ENCODE results near the gene CADPS. TPM values are rescaled to one million over a fixed set of nuclear protein-coding genes. Genes with fewer than 3 reads are reported as not detected.

Gene CADPS
- polyA plus RNA-seq, 1 donor from 2014 or later: 118 TPM

GRCh38 chr3:62718515-62719320, 156.5 kb downstream of the CADPS start:
- no peaks in the 10 kb centered on the region for H3K36me3 ChIP-seq (ENCODE audit: insufficient read depth, low read length)
- no peaks in the 10 kb centered on the region for H3K9me2 ChIP-seq (ENCODE audit: insufficient read depth, low read length)
- H2AFZ ChIP-seq (ENCODE audit: low read depth, low read length): no peak overlapping the region
- H3K9me3 ChIP-seq (ENCODE audit: low read length): no peaks in the 10 kb centered on the region
- no peaks in the 10 kb centered on the region for H3F3A ChIP-seq (ENCODE audit: insufficient read depth, low read length, poor library complexity, severe bottlenecking)
- no peaks in the 10 kb centered on the region for H3K27me3 ChIP-seq (ENCODE audit: insufficient read depth, low read depth, low read length)
- peak overlapping the region; percentile 2 for H3K27ac ChIP-seq (ENCODE audit: low read length)
- no peak overlapping the region for H3K4me2 ChIP-seq (ENCODE audit: low read length)
- H3K79me2 ChIP-seq (replicated peaks; ENCODE audit: insufficient read depth, low read length): no peaks in the 10 kb centered on the region
- no peaks in the 10 kb centered on the region for H4K20me1 ChIP-seq (ENCODE audit: insufficient read depth)
- TF ChIP-seq TAF1 (IDR thresholded peaks at IDR 0.05; ENCODE audit: low read depth) (no peak), POLR2AphosphoS5 (IDR thresholded peaks at IDR 0.05) (no peak), RAD21 (conservative IDR thresholded peaks at IDR 0.05) (no peak), CTCF (IDR thresholded peaks at IDR 0.05; ENCODE audit: poor library complexity, severe bottlenecking) (no peak), EP300 (conservative IDR thresholded peaks at IDR 0.05; ENCODE audit: poor library complexity, severe bottlenecking) (peak; percentile 16), MXI1 (conservative IDR thresholded peaks at IDR 0.05; ENCODE audit: poor library complexity, severe bottlenecking) (no peak), EZH2 (IDR thresholded peaks at IDR 0.05; ENCODE audit: borderline replicate concordance, insufficient read depth, low read length, poor library complexity, severe bottlenecking) (no peak), SMC3 (conservative IDR thresholded peaks at IDR 0.05; ENCODE audit: poor library complexity) (no peak), REST (IDR thresholded peaks at IDR 0.05; ENCODE audit: borderline replicate concordance) (peak; percentile 17)
- H3K9ac ChIP-seq (ENCODE audit: low read length): no peak overlapping the region
- no peak overlapping the region for H3K4me3 ChIP-seq (ENCODE audit: low read length)

- H3K9ac ChIP-seq (ENCODE audit: low read length): no peak overlapping the region
- no peaks in the 10 kb centered on the region for H3K9me2 ChIP-seq (ENCODE audit: insufficient read depth, low read length)
- TF ChIP-seq EZH2 (IDR thresholded peaks at IDR 0.05; ENCODE audit: borderline replicate concordance, insufficient read depth, low read length, poor library complexity, severe bottlenecking): no peak
- TF ChIP-seq CTCF (IDR thresholded peaks at IDR 0.05; ENCODE audit: poor library complexity, severe bottlenecking): no peak
- no peak for TF ChIP-seq SMC3 (conservative IDR thresholded peaks at IDR 0.05; ENCODE audit: poor library complexity)
- TF ChIP-seq POLR2AphosphoS5 (IDR thresholded peaks at IDR 0.05): no peak
- no peak for TF ChIP-seq TAF1 (IDR thresholded peaks at IDR 0.05; ENCODE audit: low read depth)
- TF ChIP-seq EP300 (conservative IDR thresholded peaks at IDR 0.05; ENCODE audit: poor library complexity, severe bottlenecking): no peak
- TF ChIP-seq RAD21 (conservative IDR thresholded peaks at IDR 0.05): no peak
- no peaks in the 10 kb centered on the region for H3K9me3 ChIP-seq (ENCODE audit: low read length)
- H3K4me3 ChIP-seq (ENCODE audit: low read length): no peak overlapping the region
- no peaks in the 10 kb centered on the region for H3K79me2 ChIP-seq (replicated peaks; ENCODE audit: insufficient read depth, low read length)
- no peak overlapping the region for H2AFZ ChIP-seq (ENCODE audit: low read depth, low read length)
- no peaks in the 10 kb centered on the region for H3K27me3 ChIP-seq (ENCODE audit: insufficient read depth, low read depth, low read length)
- no peaks in the 10 kb centered on the region for H3F3A ChIP-seq (ENCODE audit: insufficient read depth, low read length, poor library complexity, severe bottlenecking)
- H4K20me1 ChIP-seq (ENCODE audit: insufficient read depth): no peaks in the 10 kb centered on the region
- H3K36me3 ChIP-seq (ENCODE audit: insufficient read depth, low read length): no peaks in the 10 kb centered on the region
- no peak overlapping the region for H3K4me2 ChIP-seq (ENCODE audit: low read length)
- H3K27ac ChIP-seq (ENCODE audit: low read length): no peak overlapping the region
Observed at GRCh38 chr3:62718011-62718410, 157.2 kb downstream of the CADPS start.

All from neural cell (in vitro differentiated cells).